HG02642 (cell line): Measurements from ENCODE around the gene SEMA5A.
"Not testable (repeated sequence)": the region's sequence is repeated elsewhere in the genome, so short reads cannot be mapped to it uniquely, and the experiment has no call there.

ENCODE experiments used
- ATAC-seq: cut with Tn5 transposase; IDR thresholded peaks from one replicate; pipeline ENCODE4 v1.9.1; 2021; ENCODE audit warnings: mild to moderate bottlenecking; ENCODE audit not compliant: unreplicated experiment, poor library complexity

Gene SEMA5A

GRCh38 chr5:9373571-9373970 lies 172.3 kb downstream of the SEMA5A start:
- ATAC-seq, result no peak

- no peak for ATAC-seq
Measured at GRCh38 chr5:9370256-9370655, 175.6 kb downstream of the SEMA5A start.

GRCh38 chr5:9365512-9365911 lies 180.4 kb downstream of the SEMA5A start:
- no peak for ATAC-seq

GRCh38 chr5:9363449-9363848 lies 182.4 kb downstream of the SEMA5A start:
- peak; percentile 9 for ATAC-seq

- ATAC-seq, result peak; percentile 33
Measured at GRCh38 chr5:9363026-9363425, 182.8 kb downstream of the SEMA5A start.

- peak; percentile 59 for ATAC-seq
Measured at GRCh38 chr5:9362600-9362999, 183.3 kb downstream of the SEMA5A start.

GRCh38 chr5:9361835-9362234 lies 184.0 kb downstream of the SEMA5A start:
- ATAC-seq, result peak; percentile 76

GRCh38 chr5:9358961-9359685 lies 186.8 kb downstream of the SEMA5A start:
- no peak for ATAC-seq

GRCh38 chr5:9356351-9356825 lies 189.5 kb downstream of the SEMA5A start:
- ATAC-seq, result no peak

- no peak for ATAC-seq
Measured at GRCh38 chr5:9354336-9355081, 191.4 kb downstream of the SEMA5A start.

GRCh38 chr5:9353048-9353447 lies 192.8 kb downstream of the SEMA5A start:
- ATAC-seq, result not testable (repeated sequence)

- ATAC-seq, result no peak
Measured at GRCh38 chr5:9351546-9351945, 194.3 kb downstream of the SEMA5A start.

- no peak for ATAC-seq
Measured at GRCh38 chr5:9350301-9350797, 195.5 kb downstream of the SEMA5A start.

GRCh38 chr5:9348401-9348996 lies 197.4 kb downstream of the SEMA5A start:
- ATAC-seq, result no peak

GRCh38 chr5:9347541-9348295 lies 198.2 kb downstream of the SEMA5A start:
- no peak for ATAC-seq

- no peak for ATAC-seq
Measured at GRCh38 chr5:9347032-9347431, 198.8 kb downstream of the SEMA5A start.

- ATAC-seq, result no peak
Measured at GRCh38 chr5:9344751-9345240, 201.1 kb downstream of the SEMA5A start.

GRCh38 chr5:9343146-9343850 lies 202.6 kb downstream of the SEMA5A start:
- ATAC-seq, result no peak

GRCh38 chr5:9342161-9342787 lies 203.6 kb downstream of the SEMA5A start:
- no peak for ATAC-seq
